OCI-LY7 (cell line): Measurements from ENCODE around the gene PTPRE. TPM values are rescaled to one million over a fixed set of nuclear protein-coding genes. Genes with fewer than 3 reads are reported as not detected.
A peak's percentile ranks its signal among the peaks of the same experiment; 100 is the strongest.

ENCODE experiments used
- BruUV-seq: library from RNA; stranded (reverse); fragments of 400-500 nt; replicated peaks from 2 replicates; lab custom pipeline; 2021; lab: Mats Ljungman, UMichigan
- CTCF ChIA-PET: fragments of 300-600 bp; sonication (Branson Sonifier 250); formaldehyde crosslinking; loops from one replicate; lab custom pipeline; 2022; ENCODE audit warnings: antibody characterized with exemption; ENCODE audit not compliant: unreplicated experiment; lab: Charles Lee
- POLR2A ChIA-PET: fragments of 300-600 bp; sonication (Branson Sonifier 250); formaldehyde crosslinking; loops from one replicate; lab custom pipeline; 2022; ENCODE audit warnings: antibody characterized with exemption; lab: Charles Lee
- DNase-seq: peaks from one replicate; pipeline ENCODE4 v3.0.0-alpha.2; 2015; ENCODE audit warnings: low spot score
- H2AFZ ChIP-seq: fragments of 200-600 bp; sonication (generic), shearing (Covaris generic); 2 replicates; pipeline ENCODE4 v1.6.1; 2014; ENCODE audit warnings: mild to moderate bottlenecking, antibody characterized with exemption, low read length, moderate library complexity
- H3K27ac ChIP-seq: fragments of 200-600 bp; sonication (generic); 2 replicates; pipeline ENCODE4 v1.5.1; 2014; ENCODE audit warnings: mixed run types, low read depth, mild to moderate bottlenecking, moderate library complexity, low read length, inconsistent platforms; ENCODE audit not compliant: poor library complexity, severe bottlenecking
- H3K36me3 ChIP-seq: fragments of 200-600 bp; sonication (generic); 2 replicates; pipeline ENCODE4 v1.6.1; 2014; ENCODE audit warnings: mild to moderate bottlenecking, antibody characterized with exemption, low read length, moderate library complexity, mixed read lengths; ENCODE audit not compliant: insufficient read depth
- H3K4me1 ChIP-seq: fragments of 200-600 bp; sonication (generic); 2 replicates; pipeline ENCODE4 v1.5.1; 2014; ENCODE audit warnings: mild to moderate bottlenecking, low read length; ENCODE audit not compliant: insufficient read depth, poor library complexity, severe bottlenecking
- H3K4me2 ChIP-seq: fragments of 200-600 bp; sonication (generic); 2 replicates; pipeline ENCODE4 v1.6.1; 2014; ENCODE audit warnings: mild to moderate bottlenecking, low read length
- H3K4me3 ChIP-seq: fragments of 200-600 bp; sonication (generic); 2 replicates; pipeline ENCODE4 v1.5.1; 2014; ENCODE audit warnings: mild to moderate bottlenecking, low read depth, low read length; ENCODE audit not compliant: poor library complexity, severe bottlenecking
- H3K79me2 ChIP-seq: fragments of 200-600 bp; sonication (generic); 2 replicates; pipeline ENCODE4 v1.6.1; 2016; ENCODE audit warnings: low read depth, mild to moderate bottlenecking, low read length, moderate library complexity, mixed read lengths; ENCODE audit not compliant: insufficient read depth
- H3K9me2 ChIP-seq: fragments of 200-600 bp; sonication (generic); 2 replicates; pipeline ENCODE4 v1.6.1; 2016; ENCODE audit warnings: mild to moderate bottlenecking, low read length, mixed read lengths; ENCODE audit not compliant: insufficient read depth
- H3K9me3 ChIP-seq: fragments of 200-600 bp; sonication (generic); 2 replicates; pipeline ENCODE4 v1.6.1; 2014; ENCODE audit warnings: mild to moderate bottlenecking, mixed run types, low read length, mixed read lengths
- H4K20me1 ChIP-seq: fragments of 200-600 bp; sonication (generic); 2 replicates; pipeline ENCODE4 v1.6.1; 2014; ENCODE audit warnings: mild to moderate bottlenecking, antibody characterized with exemption, low read length, moderate library complexity, mixed read lengths; ENCODE audit not compliant: insufficient read depth
- EZH2phosphoT487 ChIP-seq: fragments of 200-600 bp; sonication (generic); IDR thresholded peaks from 2 replicates; pipeline ENCODE4 v1.6.1; 2018; ENCODE audit warnings: low read depth, borderline replicate concordance, mild to moderate bottlenecking, mixed run types, antibody characterized with exemption, low read length, moderate library complexity, mixed read lengths
- intact Hi-C: fragments of 100-400 bp; cut with micrococcal nuclease; formaldehyde crosslinking; loops from one replicate; pipeline ENCODE4 v1.10.0; 2022; ENCODE audit not compliant: unreplicated experiment
- total RNA-seq, 2 experiments: library from RNA; depleted of rRNA in 1 of 2; stranded (reverse); fragments of >200 nt in 1 of 2; shearing (Covaris generic) in 1 of 2; gene quantifications; 2 replicates each; pipeline ENCODE4 v1.2.3, GENCODE V29; 2014 to 2022
- TF ChIP-seq, protein P1 (sequence below): fragments of 200-600 bp; sonication (generic); conservative IDR thresholded peaks from 2 replicates; pipeline ENCODE4 v1.5.1; 2014; ENCODE audit warnings: mild to moderate bottlenecking, antibody characterized with exemption, low read length, moderate library complexity, mixed read lengths

The PTPRE gene
- total RNA-seq, 2 experiments from 2014 or later, result 6.8 to 8.3 TPM

DNA sequence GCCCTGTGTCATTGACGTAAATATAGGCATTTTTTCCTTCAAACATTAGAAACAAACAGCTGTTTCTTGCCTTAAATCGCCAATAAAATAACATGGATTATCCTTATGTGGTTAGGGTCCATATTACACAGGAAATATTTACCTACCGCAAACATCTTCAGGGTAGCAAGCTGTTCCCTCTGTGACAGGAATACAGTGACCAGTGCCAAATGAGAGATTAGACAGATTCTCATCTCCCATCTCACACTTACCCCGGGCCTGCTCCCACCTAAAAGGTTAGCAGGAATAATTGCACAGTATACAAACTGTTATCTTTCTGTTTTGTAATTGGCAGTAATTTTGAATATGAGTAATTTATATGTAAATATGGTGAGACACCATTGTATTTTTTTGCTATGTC lies 202.8 kb downstream of the PTPRE start:
- no peak for TF ChIP-seq EZH2phosphoT487
- TF ChIP-seq, protein P1, sequence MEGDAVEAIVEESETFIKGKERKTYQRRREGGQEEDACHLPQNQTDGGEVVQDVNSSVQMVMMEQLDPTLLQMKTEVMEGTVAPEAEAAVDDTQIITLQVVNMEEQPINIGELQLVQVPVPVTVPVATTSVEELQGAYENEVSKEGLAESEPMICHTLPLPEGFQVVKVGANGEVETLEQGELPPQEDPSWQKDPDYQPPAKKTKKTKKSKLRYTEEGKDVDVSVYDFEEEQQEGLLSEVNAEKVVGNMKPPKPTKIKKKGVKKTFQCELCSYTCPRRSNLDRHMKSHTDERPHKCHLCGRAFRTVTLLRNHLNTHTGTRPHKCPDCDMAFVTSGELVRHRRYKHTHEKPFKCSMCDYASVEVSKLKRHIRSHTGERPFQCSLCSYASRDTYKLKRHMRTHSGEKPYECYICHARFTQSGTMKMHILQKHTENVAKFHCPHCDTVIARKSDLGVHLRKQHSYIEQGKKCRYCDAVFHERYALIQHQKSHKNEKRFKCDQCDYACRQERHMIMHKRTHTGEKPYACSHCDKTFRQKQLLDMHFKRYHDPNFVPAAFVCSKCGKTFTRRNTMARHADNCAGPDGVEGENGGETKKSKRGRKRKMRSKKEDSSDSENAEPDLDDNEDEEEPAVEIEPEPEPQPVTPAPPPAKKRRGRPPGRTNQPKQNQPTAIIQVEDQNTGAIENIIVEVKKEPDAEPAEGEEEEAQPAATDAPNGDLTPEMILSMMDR, result no peak
- no peak overlapping the region for H3K4me2 ChIP-seq
- H4K20me1 ChIP-seq, result peaks cover 20% of the 10 kb centered on the region
- peaks cover 3% of the 10 kb centered on the region; the same call in 1 of the 2 replicates for H3K79me2 ChIP-seq
- no peak overlapping the region for H2AFZ ChIP-seq
- H3K9me2 ChIP-seq, result no peaks in the 10 kb centered on the region
- no peaks in the 10 kb centered on the region for H3K4me1 ChIP-seq
- CTCF ChIA-PET, result no interaction called here
- no peak for DNase-seq
- H3K4me3 ChIP-seq, result no peak overlapping the region
- H3K9me3 ChIP-seq, result no peaks in the 10 kb centered on the region
- BruUV-seq, result no TSS peak
- peaks cover 100% of the 10 kb centered on the region for H3K36me3 ChIP-seq
- POLR2A ChIA-PET, result no interaction called here
- intact Hi-C loops, result no loop called here
- H3K27ac ChIP-seq, result no peak overlapping the region

DNA sequence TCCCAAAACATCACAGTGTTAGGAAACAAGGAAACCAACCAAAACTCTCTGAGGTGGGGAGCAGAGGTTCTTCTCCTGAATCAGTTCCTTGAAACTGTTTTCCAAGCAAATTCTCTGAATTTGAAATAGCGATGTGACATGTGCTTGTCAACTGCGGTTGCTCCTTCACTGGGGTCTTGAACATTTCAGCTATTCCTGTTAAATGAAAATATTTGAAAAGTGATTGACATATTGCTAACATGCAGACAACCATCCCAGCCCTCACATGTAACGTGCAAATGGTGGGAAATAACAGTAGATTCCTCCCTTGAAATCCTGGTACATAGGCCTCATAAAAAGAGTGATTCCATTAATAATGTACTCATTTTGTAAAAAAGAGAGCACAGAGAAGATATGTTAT lies 203.4 kb downstream of the PTPRE start:
- no peak for TF ChIP-seq EZH2phosphoT487
- TF ChIP-seq, protein P1, result no peak
- peaks cover 9% of the 10 kb centered on the region; the same call in 1 of the 2 replicates for H3K79me2 ChIP-seq
- no peaks in the 10 kb centered on the region for H3K9me3 ChIP-seq
- no peak overlapping the region for H3K4me2 ChIP-seq
- DNase-seq, result no peak
- no peaks in the 10 kb centered on the region for H3K4me1 ChIP-seq
- peaks cover 26% of the 10 kb centered on the region for H4K20me1 ChIP-seq
- peaks cover 100% of the 10 kb centered on the region for H3K36me3 ChIP-seq
- intact Hi-C loops, result no loop called here
- ChIA-PET CTCF (no interaction called here), POLR2A (interaction anchor here (0.8 kb wide), 1 partner anchor 12 kb away, joined by 3 read pairs; no protein-coding TSS in a partner anchor)
- H2AFZ ChIP-seq, result no peak overlapping the region
- no peak overlapping the region for H3K27ac ChIP-seq
- no peaks in the 10 kb centered on the region for H3K9me2 ChIP-seq
- no peak overlapping the region for H3K4me3 ChIP-seq
- no TSS peak for BruUV-seq

DNA sequence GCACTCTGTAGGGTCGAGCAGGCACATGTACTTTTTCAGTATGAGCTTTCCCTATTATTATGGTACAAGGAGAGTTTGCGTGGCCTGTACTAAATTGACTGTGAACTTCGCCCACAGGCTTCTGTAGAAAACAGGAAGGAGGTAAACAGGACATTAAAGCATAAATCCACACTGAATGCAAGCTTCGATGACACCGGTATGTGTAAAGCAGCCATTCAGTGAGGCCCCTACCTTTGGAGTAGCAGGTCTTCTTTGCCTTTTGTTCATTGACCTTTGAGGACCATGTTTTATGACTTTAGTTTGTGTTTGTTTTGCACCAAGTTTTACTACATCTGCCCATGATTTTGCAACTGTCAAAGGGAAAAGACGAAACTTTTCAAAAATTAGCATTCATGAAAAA lies 204.8 kb downstream of the PTPRE start:
- peaks cover 13% of the 10 kb centered on the region; the same call in 1 of the 2 replicates for H3K79me2 ChIP-seq
- H3K27ac ChIP-seq, result no peak overlapping the region
- H3K9me3 ChIP-seq, result no peaks in the 10 kb centered on the region
- ChIA-PET CTCF (no interaction called here), POLR2A (interaction anchor here (0.9 kb wide), 1 partner anchor 18 kb away, joined by 3 read pairs; no protein-coding TSS in a partner anchor)
- H3K4me2 ChIP-seq, result no peak overlapping the region
- no peak for DNase-seq
- no peaks in the 10 kb centered on the region for H3K9me2 ChIP-seq
- TF ChIP-seq EZH2phosphoT487, result no peak
- TF ChIP-seq, protein P1, result no peak
- no peaks in the 10 kb centered on the region for H3K4me1 ChIP-seq
- H3K36me3 ChIP-seq, result peaks cover 100% of the 10 kb centered on the region
- H4K20me1 ChIP-seq, result peaks cover 24% of the 10 kb centered on the region
- intact Hi-C loops, result no loop called here
- no peak overlapping the region for H2AFZ ChIP-seq
- no peak overlapping the region for H3K4me3 ChIP-seq
- BruUV-seq, result TSS peak; percentile 20
